K562 (cell line): ENCODE measurements around the gene AKNAD1. TPM values are rescaled to one million over a fixed set of nuclear protein-coding genes. Genes with fewer than 3 reads are reported as not detected.

Experiments used
- ATAC-seq: fragments of 200-7000 bp; cut with Tn5 transposase; 3 replicates; pipeline ENCODE4 v1.9.1; 2020; ENCODE audit warnings: moderate library complexity
- BruUV-seq: library from RNA; stranded (reverse); fragments of 400-500 nt; replicated peaks from 2 replicates; lab custom pipeline; 2021; lab: Mats Ljungman, UMichigan
- CTCF ChIA-PET: fragments of 300-600 bp; formaldehyde crosslinking; extraction: SDS; loops from one replicate; lab custom pipeline; 2021; ENCODE audit warnings: low intra/inter-chr PET ratio; lab: Yijun Ruan, JAX
- POLR2A ChIA-PET: fragments of 300-600, 350-650 bp; sonication (Branson Sonifier 250); formaldehyde crosslinking; extraction: SDS; loops from one replicate; lab custom pipeline; 2021; ENCODE audit warnings: antibody characterized with exemption, inconsistent platforms; lab: Yijun Ruan, JAX
- DNase-seq, 4 experiments: peaks; one replicate each; pipeline versions ENCODE4 v3.0.0 to v3.0.0-alpha.2; 2011 to 2018; ENCODE audit warnings: low spot score in 3 of 4, mixed read lengths in 3 of 4; ENCODE audit errors: extremely low read depth in 1 of 4
- FAIRE-seq: peaks from 2 replicates; lab custom pipeline; 2011; peaks lifted over from hg19 to GRCh38; lab: Jason Lieb, UNC
- H2AFZ ChIP-seq: 2 replicates; pipeline ENCODE4 v1.6.0; 2011; ENCODE audit warnings: low read depth, low read length, control low read depth, inconsistent platforms
- H3K27ac ChIP-seq: fragments of 200-600 bp; 3 replicates; pipeline ENCODE4 v1.8.0; 2011; ENCODE audit warnings: low read depth, mild to moderate bottlenecking, control low read depth, inconsistent platforms, low read length, moderate library complexity, mixed read lengths; ENCODE audit errors: extremely low read depth
- H3K27me3 ChIP-seq, 2 experiments: fragments of 300-600 bp in 1 of 2; 2 replicates in 1 of 2; 3 replicates in 1 of 2; pipeline versions ENCODE4 v1.6.0 to v1.8.0; 2011; ENCODE audit warnings: inconsistent platforms in 2 of 2, low read length in 2 of 2, mild to moderate bottlenecking in 1 of 2, mixed read lengths in 1 of 2, moderate library complexity in 1 of 2; ENCODE audit not compliant: control insufficient read depth in 2 of 2, insufficient read depth in 2 of 2
- H3K36me3 ChIP-seq: fragments of 300-600 bp; 3 replicates; pipeline ENCODE4 v1.8.0; 2011; ENCODE audit warnings: mild to moderate bottlenecking, low read length, inconsistent platforms; ENCODE audit not compliant: control insufficient read depth, insufficient read depth
- H3K4me1 ChIP-seq, 2 experiments: fragments of 200-600 bp in 1 of 2; replicated peaks in 1 of 2; 2 replicates in 1 of 2; 3 replicates in 1 of 2; pipeline versions ENCODE4 v1.5.1 to v1.8.0; 2011; ENCODE audit warnings: inconsistent platforms in 2 of 2, low read length in 2 of 2, mild to moderate bottlenecking in 1 of 2, mixed read lengths in 1 of 2, moderate library complexity in 1 of 2; ENCODE audit not compliant: control insufficient read depth in 2 of 2, insufficient read depth in 2 of 2
- H3K4me2 ChIP-seq: 2 replicates; pipeline ENCODE4 v1.6.1; 2011; ENCODE audit warnings: low read length, control low read depth, inconsistent platforms, mixed read lengths; ENCODE audit not compliant: insufficient read depth
- H3K4me3 ChIP-seq: fragments of 200-600 bp; sonication (generic), shearing (Covaris generic); 2 replicates; pipeline ENCODE4 v1.5.1; 2016; ENCODE audit warnings: control low read depth, inconsistent platforms
- H3K79me2 ChIP-seq: fragments of 200-600 bp; 3 replicates; pipeline ENCODE4 v1.8.0; 2011; ENCODE audit warnings: low read length, inconsistent platforms; ENCODE audit not compliant: control insufficient read depth, insufficient read depth
- H3K9ac ChIP-seq, 2 experiments: 2 replicates each; pipeline versions ENCODE4 v1.6.0 to v1.6.1; 2011; ENCODE audit warnings: low read depth in 2 of 2, low read length in 2 of 2, control low read depth in 1 of 2, inconsistent platforms in 1 of 2, mild to moderate bottlenecking in 1 of 2, mixed read lengths in 1 of 2; ENCODE audit not compliant: insufficient read depth in 1 of 2
- H3K9me1 ChIP-seq: one replicate; pipeline ENCODE4 v1.6.0; 2011; ENCODE audit warnings: inconsistent platforms, mild to moderate bottlenecking, low read length, moderate library complexity; ENCODE audit not compliant: control insufficient read depth, insufficient read depth
- H3K9me3 ChIP-seq: replicated peaks from 2 replicates; pipeline ENCODE4 v1.5.1; 2011; ENCODE audit warnings: low read depth, low read length, inconsistent platforms; ENCODE audit not compliant: control insufficient read depth, insufficient read depth
- H4K20me1 ChIP-seq: replicated peaks from 2 replicates; pipeline ENCODE4 v1.6.1; 2011; ENCODE audit warnings: low read length, inconsistent platforms, mixed read lengths; ENCODE audit not compliant: control insufficient read depth, insufficient read depth
- ADNP ChIP-seq: fragments of 200-800 bp; sonication (Bioruptor generic); IDR thresholded peaks from 2 replicates; pipeline ENCODE4 v1.6.1; 2016; ENCODE audit warnings: missing genetic modification characterization, missing compliant biosample characterization
- CREB1 ChIP-seq, 2 experiments: sonication (generic) in 1 of 2; formaldehyde crosslinking in 1 of 2; IDR thresholded peaks; 2 replicates each; pipeline versions ENCODE4 v1.6.1 to v1.8.0; 2012 to 2022; ENCODE audit warnings: inconsistent platforms in 1 of 2, mild to moderate bottlenecking in 1 of 2, missing genetic modification reagents in 1 of 2, moderate library complexity in 1 of 2
- REST ChIP-seq, 2 experiments: fragments of 450-650 bp; formaldehyde crosslinking in 1 of 2; IDR thresholded peaks; 2 replicates each; pipeline versions ENCODE4 v1.4.0 to v1.6.1; 2014 to 2020; ENCODE audit warnings: mild to moderate bottlenecking in 2 of 2, borderline replicate concordance in 1 of 2, low read depth in 1 of 2
- WGBS: fragments of 100-300 bp; shearing (Covaris generic); methylation state at CpG from one replicate; pipeline ENCODE4 v1.1.6; 2016; ENCODE audit warnings: low coverage, mixed read lengths; ENCODE audit not compliant: insufficient coverage; ENCODE audit errors: missing lambda C conversion rate; 5-methylcytosine and 5-hydroxymethylcytosine counted together
- in situ Hi-C: fragments of 300-500 bp; cut with MboI; formaldehyde crosslinking; loops from 4 replicates; pipeline ENCODE4 v1.15.0; 2018; ENCODE audit warnings: inconsistent platforms, mixed read lengths
- intact Hi-C: fragments of 100-400 bp; cut with micrococcal nuclease; formaldehyde crosslinking; loops from 2 replicates; pipeline ENCODE4 v1.14.2; 2022
- polyA plus RNA-seq, 8 experiments: library from polyadenylated mRNA; depleted of rRNA in 4 of 8; stranded (reverse) in 5 of 8; unstranded in 3 of 8; fragments of >200 nt; fragmentation: Nextera tagmentation in 2 of 8; fragmentation: Illumina TruSeq in 1 of 8; extraction: Ambion mirVana in 2 of 8; extraction: Trizol in 1 of 8; gene quantifications; 2 replicates each; pipeline versions ENCODE4 v1.2.1 to v1.2.3, GENCODE V29; 2011 to 2014; ENCODE audit warnings: inconsistent platforms in 1 of 8, missing spikeins in 1 of 8
- total RNA-seq, 7 experiments: library from RNA; depleted of rRNA in 6 of 7; stranded (reverse); fragments of >200 nt in 6 of 7; fragmentation: Illumina TruSeq in 2 of 7; extraction: Trizol in 2 of 7; gene quantifications; 2 replicates each; pipeline versions ENCODE4 v1.2.1 to v1.2.3, GENCODE V29; 2011 to 2021; ENCODE audit warnings: low replicate concordance in 1 of 7

Gene AKNAD1
- total and polyA plus RNA-seq, 9 of the 15 experiments (the other 6 are each of a cell fraction or from before 2014, with no cell fraction given), result 0.13 to 0.30 TPM; not detected in 7

DNA sequence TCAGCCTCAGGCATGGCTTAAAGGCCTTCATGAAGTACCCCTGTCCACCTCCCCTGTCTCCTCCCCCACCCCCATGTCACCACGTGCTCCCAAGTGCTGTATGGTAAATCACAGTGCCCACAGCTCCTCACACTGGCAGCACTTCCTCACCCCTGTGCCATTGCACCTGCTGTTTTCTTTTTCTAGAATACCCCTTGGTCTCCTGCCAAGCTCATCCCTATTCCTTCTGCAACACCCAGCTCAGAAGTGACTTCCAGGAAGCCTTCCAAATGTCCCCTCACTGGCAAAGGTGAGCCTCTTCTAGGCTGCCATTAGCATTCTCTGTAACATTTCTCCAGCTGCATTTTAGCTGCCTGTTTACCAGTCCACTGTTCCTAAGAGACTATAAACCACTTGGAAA lies 9.4 kb downstream of the AKNAD1 start:
- POLR2A ChIA-PET, result interaction anchor here (0.6 to 1.4 kb wide), 2 partner anchors 23 to 62 kb away, joined by 3 to 6 read pairs; no protein-coding TSS in a partner anchor
- no TSS peak for BruUV-seq
- 40% methylated on average over 1 of the region's 1 CpG for WGBS

DNA sequence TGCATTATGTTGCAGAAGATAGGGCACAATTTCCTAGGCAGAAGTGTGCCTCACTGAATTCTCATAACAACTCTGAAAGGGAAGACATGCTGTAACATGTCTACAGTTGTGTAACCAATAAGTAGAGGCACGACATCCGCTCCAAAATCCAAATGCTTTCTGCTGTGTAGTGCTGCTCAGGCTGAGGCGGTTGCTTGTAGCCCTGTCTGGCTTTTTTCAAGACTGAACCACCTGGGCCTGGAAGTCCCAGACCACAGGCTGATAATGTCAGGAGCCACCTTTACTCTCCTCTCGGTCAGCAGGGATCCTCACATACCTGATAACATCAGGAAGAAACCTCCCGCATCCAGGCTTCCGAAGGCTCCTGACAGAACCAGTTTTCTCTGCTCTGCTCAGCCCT lies 10.9 kb downstream of the AKNAD1 start:
- Histone ChIP-seq H3K79me2 (no peaks in the 10 kb centered on the region), H3K9ac (no peak overlapping the region), H3K36me3 (no peaks in the 10 kb centered on the region), H3K27ac (no peak overlapping the region), H3K4me2 (no peak overlapping the region), H3K27me3 (peaks cover 12 to 18% of the 10 kb centered on the region in 2 experiments; a peak in 3 of 5 replicates), H3K9me1 (no peaks in the 10 kb centered on the region), H3K4me3 (no peak overlapping the region), H2AFZ (no peak overlapping the region), H3K4me1 (peaks cover 0 to 5% of the 10 kb centered on the region in 2 experiments; a peak in 1 of 5 replicates)
- BruUV-seq, result no TSS peak
- intact Hi-C loops, result no loop called here
- CTCF ChIA-PET, result no interaction called here
- FAIRE-seq, result no peak
- WGBS, result 10% methylated on average over 6 of the region's 6 CpGs
- POLR2A ChIA-PET, result interaction anchor here (0.6 to 1.6 kb wide), 4 partner anchors 12 to 110 kb away, joined by 3 to 6 read pairs (median 4); no protein-coding TSS in a partner anchor
- in situ Hi-C loops, result no loop called here
- DNase-seq, result no peak
- peak; percentile 22 for ATAC-seq
- TF ChIP-seq ADNP (tag) (no peak), REST (IDR thresholded peaks at IDR 0.05; ENCODE audit: borderline replicate concordance) (peak; percentile 41; the same call in 1 of the 2 replicates), REST (CRISPR knock-in tag; IDR thresholded peaks at IDR 0.05; ENCODE audit: low read depth) (no peak)
- TF ChIP-seq, all 486 proteins: peak for 1
- Histone ChIP-seq H4K20me1 (no peaks in the 10 kb centered on the region), H3K9me3 (no peaks in the 10 kb centered on the region)

More for the DNA sequence above, 9.4 kb downstream of the AKNAD1 start:
- ATAC-seq (no peak), FAIRE-seq (no peak), DNase-seq (no peak)
- peaks cover 17 to 20% of the 10 kb centered on the region in 2 experiments; a peak in 3 of 5 replicates for H3K27me3 ChIP-seq
- H3K4me2 ChIP-seq, result no peak overlapping the region
- intact Hi-C loops (no loop called here), in situ Hi-C loops (no loop called here)
- no peak overlapping the region for H2AFZ ChIP-seq
- H3K9ac ChIP-seq, result no peak overlapping the region
- no peaks in the 10 kb centered on the region for H3K36me3 ChIP-seq
- no peak for TF ChIP-seq CREB1 (IDR thresholded peaks at IDR 0.05)
- no peak for TF ChIP-seq CREB1 (CRISPR knock-in tag; IDR thresholded peaks at IDR 0.05)
- H4K20me1 ChIP-seq, result no peaks in the 10 kb centered on the region
- H3K79me2 ChIP-seq, result no peaks in the 10 kb centered on the region
- no peaks in the 10 kb centered on the region for H3K9me1 ChIP-seq
- H3K9me3 ChIP-seq, result no peaks in the 10 kb centered on the region
- H3K4me3 ChIP-seq, result no peak overlapping the region
- CTCF ChIA-PET, result no interaction called here
- H3K4me1 ChIP-seq, result peaks cover 0 to 3% of the 10 kb centered on the region in 2 experiments; a peak in 1 of 5 replicates
- H3K27ac ChIP-seq, result no peak overlapping the region
